LHCN-M2 (cell line): ENCODE data around the gene CCDC146. TPM values are rescaled to one million over a fixed set of nuclear protein-coding genes. Genes with fewer than 3 reads are reported as not detected.
"Not testable (repeated sequence)": the region's sequence is repeated elsewhere in the genome, so short reads cannot be mapped to it uniquely, and the experiment has no call there.

Source experiments
- DNase-seq: peaks from one replicate; pipeline ENCODE4 v3.0.0-alpha.2; 2012; ENCODE audit warnings: low read depth
- total RNA-seq: library from RNA; depleted of rRNA; stranded (reverse); fragments of >200 nt; gene quantifications from 2 replicates; pipeline ENCODE4 v1.2.3, GENCODE V29; 2014; rRNA removed

Gene CCDC146
- total RNA-seq, 1 experiment from 2014 or later: 0.92 TPM

DNA sequence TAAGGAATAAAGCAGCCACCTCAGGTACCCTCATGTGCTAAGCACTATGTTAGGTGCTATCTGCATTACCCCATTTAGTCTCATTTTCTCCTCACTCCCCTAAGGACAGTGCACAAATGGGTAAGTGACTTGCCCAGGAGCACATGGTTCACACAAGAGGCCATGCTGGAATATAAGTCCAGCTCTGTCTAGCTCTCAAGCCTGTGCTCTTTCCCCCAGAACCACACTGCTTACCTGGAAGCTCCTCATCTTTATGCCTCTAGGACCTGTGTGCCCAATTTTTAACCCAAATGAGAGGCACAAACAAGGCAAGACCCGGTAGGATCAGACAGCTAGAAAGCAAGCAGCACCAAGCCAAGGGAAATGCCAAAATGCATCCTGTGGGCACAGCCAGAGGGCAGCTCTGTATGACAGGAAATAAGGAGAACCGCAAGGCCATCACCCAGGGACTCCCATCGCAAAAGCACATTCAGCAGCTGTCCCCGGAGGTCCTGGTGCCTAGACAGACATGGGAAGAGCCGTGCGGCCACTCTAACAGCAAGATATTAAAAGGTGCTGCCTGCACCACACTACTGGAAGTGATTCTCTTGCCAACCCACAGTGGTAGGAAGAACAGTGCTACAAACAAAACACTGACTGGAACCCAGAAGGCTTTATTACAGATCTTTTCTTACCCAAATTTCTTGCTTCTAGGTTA, 205.7 kb downstream of the CCDC146 start:
- DNase-seq: peak; percentile 83

DNA sequence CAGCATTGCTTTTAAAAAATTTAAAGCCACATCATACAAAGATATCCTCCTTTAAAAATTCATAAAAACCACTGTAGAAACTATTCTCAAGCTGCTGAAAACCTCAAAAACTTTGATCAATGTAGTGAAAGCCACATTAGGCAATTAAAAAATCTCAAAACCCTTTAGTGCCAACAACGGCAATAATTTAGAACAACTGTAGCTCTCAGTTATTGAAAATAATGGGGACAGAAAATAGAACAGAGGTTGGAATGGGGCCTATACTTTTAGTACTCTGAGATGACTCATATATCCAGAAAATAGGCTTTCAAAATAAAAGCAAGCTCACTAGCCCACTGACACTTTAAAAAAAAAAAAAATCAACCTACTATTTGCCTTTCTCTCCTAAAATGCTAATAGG, 206.3 kb downstream of the CCDC146 start:
- DNase-seq: peak; percentile 67

DNA sequence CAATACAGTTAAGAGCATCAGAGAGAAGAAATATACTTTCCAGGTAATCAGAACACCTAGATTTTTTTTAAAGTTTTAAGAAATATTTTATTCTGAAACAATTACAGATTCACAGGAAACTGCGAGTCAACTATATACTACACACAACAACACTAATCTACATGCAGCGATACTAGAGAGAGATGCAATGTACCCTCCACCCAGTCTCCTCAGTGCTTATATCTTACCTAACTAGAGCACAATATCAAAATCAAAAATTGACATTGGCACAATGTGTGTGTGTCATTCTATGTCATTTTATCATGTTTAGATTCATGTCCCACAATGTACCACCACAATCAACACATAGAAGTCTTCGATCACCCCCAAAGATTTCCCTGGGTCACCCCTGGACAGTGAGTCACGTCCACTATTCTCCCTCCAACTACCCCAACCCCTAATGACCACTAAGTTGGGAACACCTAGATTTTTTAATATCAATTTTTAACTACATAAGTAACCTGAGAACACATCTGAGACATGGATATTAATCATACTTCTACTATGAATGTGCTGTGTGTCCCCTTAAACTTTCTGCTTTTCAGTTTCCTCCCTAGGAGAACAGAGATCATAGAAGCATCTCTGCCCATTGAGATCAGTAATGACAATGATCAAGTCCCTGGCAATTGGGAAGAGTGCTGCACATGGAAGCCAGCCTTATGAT, 207.2 kb downstream of the CCDC146 start:
- DNase-seq: no peak

DNA sequence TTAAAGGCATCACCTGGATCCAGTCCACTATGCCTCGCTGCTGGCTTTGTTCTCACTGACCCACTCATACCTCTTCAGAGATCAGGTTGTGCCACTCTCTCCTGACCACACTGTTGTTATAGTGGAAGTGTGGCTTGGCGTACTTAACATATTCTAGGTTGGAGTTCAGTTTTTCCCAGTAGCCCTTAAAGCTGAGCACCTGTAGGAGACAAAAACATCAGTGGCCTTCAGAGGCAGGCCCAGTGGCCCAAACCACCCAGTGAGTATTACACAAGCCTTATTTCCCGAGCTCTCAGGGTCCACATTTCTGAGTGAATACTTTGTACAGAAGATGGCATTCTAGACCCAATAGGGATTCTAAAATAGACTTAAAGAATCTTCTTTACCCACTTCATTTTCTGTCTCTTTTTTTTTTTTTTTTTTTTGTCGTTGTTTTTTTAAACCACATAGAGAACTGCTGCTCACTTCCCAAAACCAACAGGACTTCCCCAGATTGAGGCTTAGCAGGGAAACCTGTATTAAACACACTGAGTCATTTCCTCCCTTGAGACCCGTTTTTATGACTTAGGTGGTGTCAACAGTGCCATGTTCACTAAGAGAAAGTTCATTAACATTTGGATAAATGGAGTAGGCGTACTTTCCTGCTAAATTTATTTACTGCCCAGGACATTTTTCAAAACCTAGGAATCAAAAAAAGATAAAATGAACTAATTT, 207.9 kb downstream of the CCDC146 start:
- peak; percentile 85 for DNase-seq

DNA sequence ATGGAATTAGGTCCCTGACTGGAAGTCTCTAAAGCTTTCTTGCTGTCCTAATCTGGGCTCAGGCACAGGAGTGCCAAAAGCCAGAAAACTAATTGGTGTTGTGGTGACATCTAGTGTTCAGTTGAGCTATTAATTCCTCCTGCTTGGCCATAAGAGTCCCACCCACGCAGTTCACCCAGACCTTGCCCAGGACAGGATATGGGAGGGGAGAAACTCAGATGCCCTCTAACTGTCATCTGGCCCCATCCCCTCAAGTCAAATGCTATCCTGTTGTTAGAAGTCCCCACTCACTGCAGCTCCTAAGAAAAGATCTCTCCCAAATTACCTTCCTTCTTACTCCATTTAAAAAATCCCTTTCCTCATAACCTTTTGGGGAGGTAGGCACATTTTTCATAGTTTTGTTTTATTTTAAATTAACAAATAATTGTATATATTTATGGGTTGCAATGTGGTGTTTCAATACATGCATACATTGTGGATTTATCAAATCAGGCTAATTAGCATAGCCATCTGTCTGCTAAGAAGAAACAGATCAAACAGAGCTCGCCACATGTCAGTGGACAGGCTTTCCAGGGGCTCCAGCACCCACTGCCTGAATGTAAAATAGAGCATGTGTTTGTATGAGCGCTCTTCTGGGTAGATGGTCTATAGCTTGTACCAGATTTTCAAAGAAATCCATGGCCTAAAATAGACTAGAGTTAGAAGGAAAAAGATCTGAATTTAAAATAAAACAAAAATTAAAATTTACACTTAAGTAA, 209.7 kb downstream of the CCDC146 start:
- DNase-seq: peak; percentile 94

DNA sequence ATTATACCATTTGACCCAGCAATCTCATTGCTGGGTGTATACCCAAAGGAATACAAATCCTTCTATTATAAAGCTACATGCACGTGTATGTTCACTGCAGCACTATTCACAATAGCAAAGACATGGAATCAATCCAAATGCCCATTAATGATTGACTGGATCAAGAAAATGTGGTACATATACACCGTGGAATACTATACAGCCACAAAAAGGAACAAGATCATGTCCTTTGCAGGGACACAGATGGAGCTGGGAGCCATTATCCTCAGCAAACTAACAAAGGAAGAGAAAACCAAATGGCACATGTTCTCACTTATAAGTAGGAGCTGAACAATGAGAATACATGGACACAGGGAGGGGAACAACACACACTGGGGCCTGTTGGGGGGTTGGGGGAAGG, 211.6 kb downstream of the CCDC146 start:
- not testable (repeated sequence) for DNase-seq

DNA sequence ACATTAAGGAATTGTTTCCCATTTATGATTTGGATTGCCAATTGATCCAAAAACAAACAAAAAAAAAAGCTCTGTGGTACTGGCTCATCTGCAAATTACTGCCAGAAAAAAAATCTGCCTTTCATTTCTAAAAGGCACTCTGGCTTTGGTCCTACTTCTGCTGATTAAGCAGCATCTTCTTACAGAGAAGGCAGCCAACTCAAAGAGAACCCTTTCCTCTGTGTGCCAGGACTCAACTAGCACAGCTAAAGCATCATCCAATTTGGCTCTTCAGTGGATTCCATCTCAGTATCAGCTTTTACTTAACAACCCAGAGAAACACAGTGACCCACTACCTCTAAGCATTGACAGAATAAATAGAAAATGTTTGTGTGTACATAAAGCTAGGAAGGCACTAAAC, 213.2 kb downstream of the CCDC146 start:
- DNase-seq: no peak

DNA sequence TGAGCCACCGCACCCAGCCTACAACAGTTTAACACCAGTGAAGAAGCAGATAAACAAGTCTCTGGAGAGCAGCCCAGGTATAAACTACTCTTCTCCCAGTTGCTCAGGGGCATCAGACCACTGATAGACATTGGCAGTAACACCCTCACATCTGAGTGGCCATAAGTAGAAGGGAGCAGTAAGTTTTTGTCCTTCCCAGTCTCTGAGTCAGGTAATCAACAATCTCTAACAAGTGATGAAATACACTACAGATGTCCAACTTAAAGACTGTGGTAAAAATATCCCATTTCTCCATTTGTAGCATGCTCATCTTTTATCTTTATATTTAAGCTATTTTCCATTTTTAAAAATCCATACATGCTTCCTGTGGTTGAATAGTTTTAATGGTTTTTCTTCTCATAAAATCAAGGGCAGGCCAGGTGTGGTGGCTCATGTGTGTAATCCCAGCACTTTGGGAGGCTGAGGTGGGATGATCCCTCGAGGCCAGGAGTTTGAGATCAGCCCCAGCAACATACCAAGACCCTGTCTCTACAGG, 215.1 kb downstream of the CCDC146 start:
- no peak for DNase-seq

DNA sequence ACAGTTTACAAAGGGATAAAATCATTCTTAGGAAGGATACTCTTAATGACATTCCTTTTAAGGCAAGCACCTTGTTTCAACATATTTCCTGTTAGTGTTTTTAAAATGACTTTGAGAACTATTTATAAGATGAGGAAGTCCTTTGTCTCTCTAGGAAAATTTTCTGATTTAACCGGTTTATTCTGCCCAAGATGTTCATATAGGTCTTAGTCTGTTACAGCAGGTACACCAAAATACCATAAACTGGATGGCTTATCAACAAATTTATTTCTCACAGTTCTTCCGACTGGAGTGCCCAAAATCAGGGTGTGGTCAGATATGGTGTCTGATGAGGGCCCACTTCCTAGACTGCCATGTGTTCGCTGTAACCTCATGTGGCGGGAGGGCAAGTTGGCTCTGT, 215.8 kb downstream of the CCDC146 start:
- no peak for DNase-seq

DNA sequence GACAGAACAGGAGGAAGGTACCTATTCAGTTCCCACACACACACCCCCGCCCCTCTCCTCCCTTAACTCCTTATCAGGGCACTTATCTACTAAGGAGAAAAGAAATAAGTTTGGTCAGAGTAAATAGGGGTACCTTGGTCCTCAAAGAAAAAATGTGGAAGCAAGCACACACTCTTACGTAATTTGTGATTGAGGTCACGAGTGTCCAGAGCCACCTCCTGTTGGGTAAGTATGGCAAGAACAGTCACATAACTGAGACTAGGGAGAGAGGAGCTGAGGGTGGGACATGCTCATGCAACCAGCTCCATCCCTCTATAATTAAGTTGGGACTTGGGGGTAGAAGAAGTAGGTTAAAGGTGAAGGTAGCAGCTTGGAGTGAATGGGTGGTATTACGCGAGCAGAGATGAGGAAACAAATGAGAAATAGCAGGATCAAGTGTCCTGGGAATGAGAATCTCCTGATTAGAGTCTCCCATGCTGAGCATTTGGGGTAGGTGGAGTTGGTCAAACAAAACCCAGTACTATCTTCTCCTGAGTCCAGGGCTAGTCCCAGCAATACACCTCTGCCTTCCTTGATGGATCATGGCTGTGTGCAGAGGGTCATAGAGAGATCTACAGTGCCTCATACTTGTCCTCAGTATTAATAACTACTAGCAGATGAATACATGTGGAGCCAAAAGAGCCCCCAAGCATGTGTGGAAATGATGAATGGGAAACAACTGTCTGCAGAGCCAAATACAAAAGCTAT, 216.6 kb downstream of the CCDC146 start:
- DNase-seq: no peak

DNA sequence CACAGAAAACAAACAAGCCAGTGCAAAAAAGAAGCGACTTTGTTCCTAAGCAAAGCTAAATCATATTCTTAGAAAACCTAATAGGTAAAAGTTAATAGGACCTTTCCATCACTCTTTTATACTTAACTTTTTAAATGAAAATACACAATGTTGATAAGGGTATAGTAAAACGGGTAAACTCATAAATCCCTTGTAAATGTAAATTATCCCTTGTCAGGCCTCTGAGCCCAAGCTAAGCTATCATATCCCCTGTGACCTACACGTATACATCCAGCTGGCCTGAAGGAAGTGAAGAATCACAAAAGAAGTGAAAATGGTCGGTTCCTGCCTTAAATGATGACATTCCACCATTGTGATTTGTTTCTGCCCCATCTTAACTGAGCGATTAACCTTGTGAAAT, 217.3 kb downstream of the CCDC146 start:
- DNase-seq: no peak

Other genes starting within 250 kb of the CCDC146 start
- not detected in 2 replicates for gene SPDYE17, start 90.3 kb upstream of the CCDC146 start, total RNA-seq
- 0.17 TPM in 1 of 2 replicates, not detected in the other for gene SPDYE18, start 60.1 kb upstream of the CCDC146 start, total RNA-seq
- gene FGL2, start 77.2 kb downstream of the CCDC146 start, total RNA-seq: 8.1 and 8.8 TPM in 2 replicates